ENCODE data around the gene AGA.

AGA gene

GRCh38 chr4:177385576-177386277, 56.5 kb downstream of the AGA start:
- DNase-seq: no peak

DNA sequence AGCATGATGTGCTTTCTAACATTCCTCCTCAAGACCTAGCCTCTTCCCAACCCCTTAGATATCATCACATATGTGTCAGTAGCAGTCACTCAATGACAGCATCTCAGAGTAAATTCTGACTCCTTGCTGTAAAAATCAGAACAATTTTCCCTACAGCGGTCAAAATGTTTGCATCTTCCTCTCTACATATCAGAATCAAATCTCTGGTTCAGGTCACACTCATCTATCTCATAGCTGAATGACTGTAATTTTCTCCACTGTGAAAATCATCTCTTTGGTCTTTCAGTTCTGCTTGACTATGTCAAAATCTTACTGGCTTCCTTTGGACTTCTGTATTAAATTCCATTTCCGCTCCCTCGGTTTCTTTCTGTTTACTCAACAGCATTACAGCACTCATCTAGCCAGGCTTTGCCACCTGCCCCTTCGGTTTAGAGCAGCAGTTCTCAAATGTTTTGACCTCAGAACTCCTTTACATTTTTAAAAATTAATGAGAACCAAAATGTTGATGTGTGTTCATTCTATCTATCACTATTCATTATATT, 57.3 kb downstream of the AGA start:
- no peak for DNase-seq

DNA sequence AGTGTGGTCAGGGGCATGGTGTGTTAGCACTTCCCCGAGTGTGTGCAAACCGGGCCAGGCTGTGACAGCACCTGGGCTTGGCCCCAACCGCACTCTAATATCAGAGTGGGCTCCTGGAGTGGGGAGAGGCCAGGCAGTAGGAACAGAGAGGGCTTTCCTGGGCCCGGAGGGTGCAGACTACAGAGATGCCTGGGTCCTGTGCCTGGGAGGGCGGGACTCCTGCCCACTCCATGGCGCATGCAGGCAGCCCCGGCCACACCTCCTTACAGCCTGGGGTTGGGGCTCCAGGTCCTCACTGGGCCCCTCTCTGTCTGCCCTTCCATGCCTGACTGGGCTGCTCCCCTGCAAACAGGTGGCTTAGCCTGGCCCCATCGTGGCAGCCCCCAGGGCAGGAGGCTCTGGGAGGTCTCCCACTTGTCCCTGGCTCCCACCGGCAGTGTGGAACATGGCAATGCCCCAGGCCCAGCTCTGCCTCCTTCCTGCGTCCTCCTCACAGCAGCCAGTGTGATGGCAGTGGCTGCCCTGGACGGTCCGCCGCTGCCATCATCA, 60.4 kb downstream of the AGA start:
- no peak for DNase-seq

Data from T1000 (cell line).